ENCODE measurements around the gene TVP23C.

Gene TVP23C

GRCh38 chr17:15494821-15495220 is 68.5 kb downstream of the TVP23C start:
- DNase-seq = no peak

GRCh38 chr17:15493693-15494035 is 69.6 kb downstream of the TVP23C start:
- no peak for DNase-seq

- no peak for DNase-seq
Observed at GRCh38 chr17:15492791-15493692, 70.2 kb downstream of the TVP23C start.

- DNase-seq = no peak
Observed at GRCh38 chr17:15492186-15492585, 71.1 kb downstream of the TVP23C start.

- DNase-seq = no peak
Observed at GRCh38 chr17:15490634-15491261, 72.5 kb downstream of the TVP23C start.

GRCh38 chr17:15488557-15488956 is 74.7 kb downstream of the TVP23C start:
- DNase-seq = no peak

GRCh38 chr17:15485045-15485444 is 78.2 kb downstream of the TVP23C start:
- no peak for DNase-seq

GRCh38 chr17:15483431-15483830 is 79.9 kb downstream of the TVP23C start:
- DNase-seq = no peak

GRCh38 chr17:15482476-15482875 is 80.8 kb downstream of the TVP23C start:
- no peak for DNase-seq

GRCh38 chr17:15481481-15481880 is 81.8 kb downstream of the TVP23C start:
- no peak for DNase-seq

- DNase-seq = no peak
Observed at GRCh38 chr17:15480204-15480603, 83.1 kb downstream of the TVP23C start.

GRCh38 chr17:15479703-15480102 is 83.6 kb downstream of the TVP23C start:
- DNase-seq = no peak

- DNase-seq = no peak
Observed at GRCh38 chr17:15478845-15479244, 84.4 kb downstream of the TVP23C start.

GRCh38 chr17:15475631-15476354 is 87.5 kb downstream of the TVP23C start:
- DNase-seq = no peak

GRCh38 chr17:15472891-15473290 is 90.4 kb downstream of the TVP23C start:
- DNase-seq = no peak

- no peak for DNase-seq
Observed at GRCh38 chr17:15470536-15470935, 92.7 kb downstream of the TVP23C start.

GRCh38 chr17:15469260-15469659 is 94.0 kb downstream of the TVP23C start:
- no peak for DNase-seq

- no peak for DNase-seq
Observed at GRCh38 chr17:15468126-15468525, 95.2 kb downstream of the TVP23C start.

GRCh38 chr17:15467592-15467991 is 95.7 kb downstream of the TVP23C start, which contains the start of gene CDRT4:
CDRT4 (minus strand) TSS chr17:15467621; CDS start chr17:15440238, 27,383 bp downstream.
- no peak for DNase-seq

- DNase-seq = no peak
Observed at GRCh38 chr17:15466131-15466530, 97.2 kb downstream of the TVP23C start.

- no peak for DNase-seq
Observed at GRCh38 chr17:15465045-15465701, 98.1 kb downstream of the TVP23C start.

GRCh38 chr17:15464231-15464985 is 98.9 kb downstream of the TVP23C start:
- no peak for DNase-seq
